Measurements from ENCODE around the gene LGR5. TPM values are rescaled to one million over a fixed set of nuclear protein-coding genes. Genes with fewer than 3 reads are reported as not detected.

LGR5 gene
- total and polyA plus RNA-seq, 2 of the 13 experiments (the other 11 are each of a cell fraction or from before 2014, with no cell fraction given) = 37.0 to 121 TPM

GRCh38 chr12:71440763-71441748, 1.5 kb downstream of the LGR5 start (continued):
- TF ChIP-seq IRF9 (CRISPR knock-in tag; IDR thresholded peaks at IDR 0.05; ENCODE audit: borderline replicate concordance) = no peak
- TF ChIP-seq POLR2A (IDR thresholded peaks at IDR 0.05; ENCODE audit: insufficient read depth in 1 of 2, low read depth in 2 of 2, low read length in 2 of 2) = peak in 1 of 2 experiments; percentile 53; a peak in 3 of 4 replicates
- TF ChIP-seq THRA (CRISPR knock-in tag; IDR thresholded peaks at IDR 0.05; ENCODE audit: borderline replicate concordance) = peak; percentile 80
- no peak for TF ChIP-seq PHF20 (CRISPR knock-in tag; IDR thresholded peaks at IDR 0.05)
- TF ChIP-seq ZNF20 (CRISPR knock-in tag; IDR thresholded peaks at IDR 0.05) = no peak
- TF ChIP-seq ZNF746 (CRISPR knock-in tag; IDR thresholded peaks at IDR 0.05) = peak; percentile 93
- no peak for TF ChIP-seq SIN3B (IDR thresholded peaks at IDR 0.05; ENCODE audit: low read length)
- peak; percentile 34 for TF ChIP-seq KDM5A (IDR thresholded peaks at IDR 0.05; ENCODE audit: borderline replicate concordance, low read length)
- TF ChIP-seq PCBP1 (IDR thresholded peaks at IDR 0.05; ENCODE audit: borderline replicate concordance, low read depth, low read length) = 0 out of 2 replicates have a peak, but pooled peaks have one; percentile 42
- TF ChIP-seq, protein P1, sequence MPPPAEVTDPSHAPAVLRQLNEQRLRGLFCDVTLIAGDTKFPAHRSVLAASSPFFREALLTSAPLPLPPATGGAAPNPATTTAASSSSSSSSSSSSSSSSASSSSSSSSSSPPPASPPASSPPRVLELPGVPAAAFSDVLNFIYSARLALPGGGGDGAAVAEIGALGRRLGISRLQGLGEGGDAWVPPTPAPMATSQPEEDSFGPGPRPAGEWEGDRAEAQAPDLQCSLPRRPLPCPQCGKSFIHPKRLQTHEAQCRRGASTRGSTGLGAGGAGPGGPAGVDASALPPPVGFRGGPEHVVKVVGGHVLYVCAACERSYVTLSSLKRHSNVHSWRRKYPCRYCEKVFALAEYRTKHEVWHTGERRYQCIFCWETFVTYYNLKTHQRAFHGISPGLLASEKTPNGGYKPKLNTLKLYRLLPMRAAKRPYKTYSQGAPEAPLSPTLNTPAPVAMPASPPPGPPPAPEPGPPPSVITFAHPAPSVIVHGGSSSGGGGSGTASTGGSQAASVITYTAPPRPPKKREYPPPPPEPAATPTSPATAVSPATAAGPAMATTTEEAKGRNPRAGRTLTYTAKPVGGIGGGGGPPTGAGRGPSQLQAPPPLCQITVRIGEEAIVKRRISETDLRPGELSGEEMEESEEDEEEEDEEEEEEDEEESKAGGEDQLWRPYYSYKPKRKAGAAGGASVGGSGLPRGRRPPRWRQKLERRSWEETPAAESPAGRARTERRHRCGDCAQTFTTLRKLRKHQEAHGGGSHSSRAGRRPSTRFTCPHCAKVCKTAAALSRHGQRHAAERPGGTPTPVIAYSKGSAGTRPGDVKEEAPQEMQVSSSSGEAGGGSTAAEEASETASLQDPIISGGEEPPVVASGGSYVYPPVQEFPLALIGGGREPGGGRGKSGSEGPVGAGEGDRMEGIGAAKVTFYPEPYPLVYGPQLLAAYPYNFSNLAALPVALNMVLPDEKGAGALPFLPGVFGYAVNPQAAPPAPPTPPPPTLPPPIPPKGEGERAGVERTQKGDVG (CRISPR knock-in tag; IDR thresholded peaks at IDR 0.05; ENCODE audit: borderline replicate concordance) = peak; percentile 55; the same call in 1 of the 2 replicates
- TF ChIP-seq, protein P2, sequence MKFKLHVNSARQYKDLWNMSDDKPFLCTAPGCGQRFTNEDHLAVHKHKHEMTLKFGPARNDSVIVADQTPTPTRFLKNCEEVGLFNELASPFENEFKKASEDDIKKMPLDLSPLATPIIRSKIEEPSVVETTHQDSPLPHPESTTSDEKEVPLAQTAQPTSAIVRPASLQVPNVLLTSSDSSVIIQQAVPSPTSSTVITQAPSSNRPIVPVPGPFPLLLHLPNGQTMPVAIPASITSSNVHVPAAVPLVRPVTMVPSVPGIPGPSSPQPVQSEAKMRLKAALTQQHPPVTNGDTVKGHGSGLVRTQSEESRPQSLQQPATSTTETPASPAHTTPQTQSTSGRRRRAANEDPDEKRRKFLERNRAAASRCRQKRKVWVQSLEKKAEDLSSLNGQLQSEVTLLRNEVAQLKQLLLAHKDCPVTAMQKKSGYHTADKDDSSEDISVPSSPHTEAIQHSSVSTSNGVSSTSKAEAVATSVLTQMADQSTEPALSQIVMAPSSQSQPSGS (CRISPR knock-in tag; IDR thresholded peaks at IDR 0.05) = peak; percentile 90
- TF ChIP-seq SMAD1 (CRISPR knock-in tag; IDR thresholded peaks at IDR 0.05; ENCODE audit: borderline replicate concordance, low read depth) = no peak
- TF ChIP-seq MLX (CRISPR knock-in tag; IDR thresholded peaks at IDR 0.05) = peak; percentile 76; the same call in 1 of the 2 replicates
- TF ChIP-seq U2AF2 (IDR thresholded peaks at IDR 0.05; ENCODE audit: low read depth, low read length) = peak; percentile 69; the same call in 1 of the 2 replicates
- TF ChIP-seq, protein P3, sequence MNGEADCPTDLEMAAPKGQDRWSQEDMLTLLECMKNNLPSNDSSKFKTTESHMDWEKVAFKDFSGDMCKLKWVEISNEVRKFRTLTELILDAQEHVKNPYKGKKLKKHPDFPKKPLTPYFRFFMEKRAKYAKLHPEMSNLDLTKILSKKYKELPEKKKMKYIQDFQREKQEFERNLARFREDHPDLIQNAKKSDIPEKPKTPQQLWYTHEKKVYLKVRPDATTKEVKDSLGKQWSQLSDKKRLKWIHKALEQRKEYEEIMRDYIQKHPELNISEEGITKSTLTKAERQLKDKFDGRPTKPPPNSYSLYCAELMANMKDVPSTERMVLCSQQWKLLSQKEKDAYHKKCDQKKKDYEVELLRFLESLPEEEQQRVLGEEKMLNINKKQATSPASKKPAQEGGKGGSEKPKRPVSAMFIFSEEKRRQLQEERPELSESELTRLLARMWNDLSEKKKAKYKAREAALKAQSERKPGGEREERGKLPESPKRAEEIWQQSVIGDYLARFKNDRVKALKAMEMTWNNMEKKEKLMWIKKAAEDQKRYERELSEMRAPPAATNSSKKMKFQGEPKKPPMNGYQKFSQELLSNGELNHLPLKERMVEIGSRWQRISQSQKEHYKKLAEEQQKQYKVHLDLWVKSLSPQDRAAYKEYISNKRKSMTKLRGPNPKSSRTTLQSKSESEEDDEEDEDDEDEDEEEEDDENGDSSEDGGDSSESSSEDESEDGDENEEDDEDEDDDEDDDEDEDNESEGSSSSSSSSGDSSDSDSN (CRISPR knock-in tag; IDR thresholded peaks at IDR 0.05) = peak; percentile 66
- TF ChIP-seq SALL1 (CRISPR knock-in tag; IDR thresholded peaks at IDR 0.05) = peak; percentile 93
- 0 out of 2 replicates have a peak, but pooled peaks have one; percentile 75 for TF ChIP-seq ARNT2 (CRISPR knock-in tag; IDR thresholded peaks at IDR 0.05; ENCODE audit: low read depth)
